OCI-LY7 (cell line): Measurements from ENCODE around the gene CAND2. TPM values are rescaled to one million over a fixed set of nuclear protein-coding genes. Genes with fewer than 3 reads are reported as not detected.

ENCODE experiments used
- BruUV-seq: library from RNA; stranded (reverse); fragments of 400-500 nt; replicated peaks from 2 replicates; lab custom pipeline; 2021; lab: Mats Ljungman, UMichigan
- CTCF ChIA-PET: fragments of 300-600 bp; sonication (Branson Sonifier 250); formaldehyde crosslinking; loops from one replicate; lab custom pipeline; 2022; ENCODE audit warnings: antibody characterized with exemption; ENCODE audit not compliant: unreplicated experiment; lab: Charles Lee
- POLR2A ChIA-PET: fragments of 300-600 bp; sonication (Branson Sonifier 250); formaldehyde crosslinking; loops from one replicate; lab custom pipeline; 2022; ENCODE audit warnings: antibody characterized with exemption; lab: Charles Lee
- DNase-seq: peaks from one replicate; pipeline ENCODE4 v3.0.0-alpha.2; 2015; ENCODE audit warnings: low spot score
- H2AFZ ChIP-seq: fragments of 200-600 bp; sonication (generic), shearing (Covaris generic); 2 replicates; pipeline ENCODE4 v1.6.1; 2014; ENCODE audit warnings: mild to moderate bottlenecking, antibody characterized with exemption, low read length, moderate library complexity
- H3K27ac ChIP-seq: fragments of 200-600 bp; sonication (generic); 2 replicates; pipeline ENCODE4 v1.5.1; 2014; ENCODE audit warnings: mixed run types, low read depth, mild to moderate bottlenecking, moderate library complexity, low read length, inconsistent platforms; ENCODE audit not compliant: poor library complexity, severe bottlenecking
- H3K36me3 ChIP-seq: fragments of 200-600 bp; sonication (generic); 2 replicates; pipeline ENCODE4 v1.6.1; 2014; ENCODE audit warnings: mild to moderate bottlenecking, antibody characterized with exemption, low read length, moderate library complexity, mixed read lengths; ENCODE audit not compliant: insufficient read depth
- H3K4me1 ChIP-seq: fragments of 200-600 bp; sonication (generic); 2 replicates; pipeline ENCODE4 v1.5.1; 2014; ENCODE audit warnings: mild to moderate bottlenecking, low read length; ENCODE audit not compliant: insufficient read depth, poor library complexity, severe bottlenecking
- H3K4me2 ChIP-seq: fragments of 200-600 bp; sonication (generic); 2 replicates; pipeline ENCODE4 v1.6.1; 2014; ENCODE audit warnings: mild to moderate bottlenecking, low read length
- H3K4me3 ChIP-seq: fragments of 200-600 bp; sonication (generic); 2 replicates; pipeline ENCODE4 v1.5.1; 2014; ENCODE audit warnings: mild to moderate bottlenecking, low read depth, low read length; ENCODE audit not compliant: poor library complexity, severe bottlenecking
- H3K79me2 ChIP-seq: fragments of 200-600 bp; sonication (generic); 2 replicates; pipeline ENCODE4 v1.6.1; 2016; ENCODE audit warnings: low read depth, mild to moderate bottlenecking, low read length, moderate library complexity, mixed read lengths; ENCODE audit not compliant: insufficient read depth
- H3K9me2 ChIP-seq: fragments of 200-600 bp; sonication (generic); 2 replicates; pipeline ENCODE4 v1.6.1; 2016; ENCODE audit warnings: mild to moderate bottlenecking, low read length, mixed read lengths; ENCODE audit not compliant: insufficient read depth
- H3K9me3 ChIP-seq: fragments of 200-600 bp; sonication (generic); 2 replicates; pipeline ENCODE4 v1.6.1; 2014; ENCODE audit warnings: mild to moderate bottlenecking, mixed run types, low read length, mixed read lengths
- H4K20me1 ChIP-seq: fragments of 200-600 bp; sonication (generic); 2 replicates; pipeline ENCODE4 v1.6.1; 2014; ENCODE audit warnings: mild to moderate bottlenecking, antibody characterized with exemption, low read length, moderate library complexity, mixed read lengths; ENCODE audit not compliant: insufficient read depth
- CTCF ChIP-seq: fragments of 200-600 bp; sonication (generic); conservative IDR thresholded peaks from 2 replicates; pipeline ENCODE4 v1.5.1; 2014; ENCODE audit warnings: mild to moderate bottlenecking, antibody characterized with exemption, low read length, moderate library complexity, mixed read lengths
- EZH2phosphoT487 ChIP-seq: fragments of 200-600 bp; sonication (generic); IDR thresholded peaks from 2 replicates; pipeline ENCODE4 v1.6.1; 2018; ENCODE audit warnings: low read depth, borderline replicate concordance, mild to moderate bottlenecking, mixed run types, antibody characterized with exemption, low read length, moderate library complexity, mixed read lengths
- intact Hi-C: fragments of 100-400 bp; cut with micrococcal nuclease; formaldehyde crosslinking; loops from one replicate; pipeline ENCODE4 v1.10.0; 2022; ENCODE audit not compliant: unreplicated experiment
- total RNA-seq, 2 experiments: library from RNA; depleted of rRNA in 1 of 2; stranded (reverse); fragments of >200 nt in 1 of 2; shearing (Covaris generic) in 1 of 2; gene quantifications; 2 replicates each; pipeline ENCODE4 v1.2.3, GENCODE V29; 2014 to 2022

CAND2 gene
- total RNA-seq, 2 experiments from 2014 or later, result 4.1 to 11.0 TPM

- CTCF ChIA-PET, result no interaction called here
- H3K9me3 ChIP-seq, result no peaks in the 10 kb centered on the region
- H3K36me3 ChIP-seq, result peaks cover 48% of the 10 kb centered on the region
- no peak for DNase-seq
- intact Hi-C loops, result no loop called here
- TF ChIP-seq CTCF (no peak), EZH2phosphoT487 (no peak)
- H3K4me1 ChIP-seq, result peaks cover 21% of the 10 kb centered on the region
- H3K27ac ChIP-seq, result no peak overlapping the region
- no peak overlapping the region for H3K4me3 ChIP-seq
- peaks cover 9% of the 10 kb centered on the region; the same call in 1 of the 2 replicates for H4K20me1 ChIP-seq
- no TSS peak for BruUV-seq
- POLR2A ChIA-PET, result no interaction called here
- H3K79me2 ChIP-seq, result no peaks in the 10 kb centered on the region
- H2AFZ ChIP-seq, result no peak overlapping the region
- H3K4me2 ChIP-seq, result no peak overlapping the region
- H3K9me2 ChIP-seq, result no peaks in the 10 kb centered on the region
These were observed 32.3 kb downstream of the CAND2 start for GRCh38 chr3:12828751-12829150.

- H3K36me3 ChIP-seq, result peaks cover 55% of the 10 kb centered on the region
- ChIA-PET POLR2A (interaction anchor here (0.5 to 1.2 kb wide), 2 partner anchors 8 to 251 kb away, joined by 3 to 5 read pairs; no protein-coding TSS in a partner anchor), CTCF (no interaction called here)
- no peak overlapping the region for H3K27ac ChIP-seq
- TF ChIP-seq CTCF (no peak), EZH2phosphoT487 (no peak)
- no peak overlapping the region for H3K4me2 ChIP-seq
- DNase-seq, result no peak
- H4K20me1 ChIP-seq, result peaks cover 9% of the 10 kb centered on the region; the same call in 1 of the 2 replicates
- H3K4me1 ChIP-seq, result peaks cover 23% of the 10 kb centered on the region
- H3K9me2 ChIP-seq, result no peaks in the 10 kb centered on the region
- no peak overlapping the region for H3K4me3 ChIP-seq
- BruUV-seq, result no TSS peak
- H2AFZ ChIP-seq, result no peak overlapping the region
- no peaks in the 10 kb centered on the region for H3K9me3 ChIP-seq
- intact Hi-C loops, result no loop called here
- no peaks in the 10 kb centered on the region for H3K79me2 ChIP-seq
These were observed 32.9 kb downstream of the CAND2 start for GRCh38 chr3:12829404-12829803.
